Measurements from ENCODE around the gene GFAP. TPM values are rescaled to one million over a fixed set of nuclear protein-coding genes. Genes with fewer than 3 reads are reported as not detected.

The GFAP gene
- total and polyA plus RNA-seq, 4 experiments from 2014 or later: 0.16 TPM; not detected in 3

DNA sequence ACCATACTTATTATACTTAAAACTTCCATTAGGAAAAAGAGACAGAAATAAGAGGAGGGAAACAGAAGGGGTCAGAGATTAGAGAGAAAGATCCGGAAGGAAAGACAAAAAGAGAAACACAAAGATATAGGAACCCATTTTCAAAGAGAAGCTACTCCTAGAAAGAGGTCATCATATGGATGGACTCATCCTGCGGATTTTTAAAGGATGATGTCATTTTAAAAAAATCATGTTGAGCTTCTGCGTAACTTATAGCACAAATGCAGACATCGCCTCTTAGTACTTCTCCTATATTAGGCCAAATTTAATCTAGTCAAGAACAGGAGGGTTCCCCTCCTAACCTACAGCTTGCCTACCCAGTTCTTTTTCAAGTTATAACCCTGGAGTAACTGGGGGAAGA lies 34.2 kb downstream of the GFAP start:
- CTCF ChIA-PET (ENCODE audit: partially characterized antibody): interaction anchor here (0.8 to 1.7 kb wide), 7 partner anchors 8 to 141 kb away, joined by 3 to 6 read pairs (median 3); no protein-coding TSS in a partner anchor
- Mint-ChIP-seq H3K27ac (no peak overlapping the region), H3K4me3 (no peak overlapping the region), H3K9me3 (no peaks in the 10 kb centered on the region), H3K4me1 (peaks cover 0 to 7% (median 0%) of the 10 kb centered on the region in 4 donors), H3K27me3 (no peaks in the 10 kb centered on the region), H3K36me3 (peaks cover 62 to 76% of the 10 kb centered on the region in 2 donors)
- no peak for DNase-seq
- Histone ChIP-seq H3K4me3 (ENCODE audit: low read length in 2 of 2) (no peak overlapping the region), H3K27ac (ENCODE audit: low read depth, low read length) (no peak overlapping the region), H3K36me3 (ENCODE audit: insufficient read depth, low read length) (peaks cover 72% of the 10 kb centered on the region), H3K27me3 (ENCODE audit: insufficient read depth, low read length) (no peaks in the 10 kb centered on the region), H3K9me3 (ENCODE audit: control insufficient read depth in 1 of 2, low read length in 2 of 2) (no peaks in the 10 kb centered on the region), H3K4me1 (ENCODE audit: insufficient read depth, low read length) (no peaks in the 10 kb centered on the region)
- POLR2A ChIA-PET (ENCODE audit: partially characterized antibody): no interaction called here
- intact Hi-C loops (cut with micrococcal nuclease): no loop called here

DNA sequence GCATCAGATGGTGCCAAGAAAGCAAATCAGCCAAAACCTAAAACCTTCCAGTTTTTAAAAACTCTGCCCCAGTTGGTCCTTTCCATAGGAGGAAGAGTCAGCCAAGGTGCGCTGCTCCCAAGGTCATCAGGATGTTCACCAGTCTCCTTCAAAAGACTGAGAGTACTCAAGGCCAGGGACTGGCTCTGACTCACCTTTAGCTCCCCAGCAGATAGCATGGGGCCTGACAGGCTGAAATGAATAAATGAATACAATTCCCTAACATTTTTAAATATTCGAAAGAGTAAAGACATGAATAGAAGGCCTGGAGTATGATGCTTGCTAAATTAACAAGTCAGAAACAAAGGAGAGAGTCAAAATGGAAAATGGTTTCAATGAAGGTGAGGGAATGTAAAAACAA lies 35.2 kb downstream of the GFAP start:
- Mint-ChIP-seq H3K4me3 (no peak overlapping the region), H3K9me3 (no peaks in the 10 kb centered on the region), H3K27me3 (no peaks in the 10 kb centered on the region), H3K27ac (peak overlapping the region in 1 of 7 donors; percentile 20), H3K4me1 (peaks cover 0 to 7% (median 0%) of the 10 kb centered on the region in 4 donors), H3K36me3 (peaks cover 61 to 77% of the 10 kb centered on the region in 2 donors)
- Histone ChIP-seq H3K27ac (ENCODE audit: low read depth, low read length) (no peak overlapping the region), H3K36me3 (ENCODE audit: insufficient read depth, low read length) (peaks cover 70% of the 10 kb centered on the region), H3K9me3 (ENCODE audit: control insufficient read depth in 1 of 2, low read length in 2 of 2) (no peaks in the 10 kb centered on the region), H3K4me1 (ENCODE audit: insufficient read depth, low read length) (no peaks in the 10 kb centered on the region), H3K4me3 (ENCODE audit: low read length in 2 of 2) (no peak overlapping the region), H3K27me3 (ENCODE audit: insufficient read depth, low read length) (no peaks in the 10 kb centered on the region)
- intact Hi-C loops (cut with micrococcal nuclease): no loop called here
- CTCF ChIA-PET (ENCODE audit: partially characterized antibody): interaction anchor here (1.2 to 2.8 kb wide), 3 partner anchors 9 to 105 kb away, joined by 3 to 14 read pairs (median 12); no protein-coding TSS in a partner anchor
- no peak for DNase-seq
- POLR2A ChIA-PET (ENCODE audit: partially characterized antibody): no interaction called here

DNA sequence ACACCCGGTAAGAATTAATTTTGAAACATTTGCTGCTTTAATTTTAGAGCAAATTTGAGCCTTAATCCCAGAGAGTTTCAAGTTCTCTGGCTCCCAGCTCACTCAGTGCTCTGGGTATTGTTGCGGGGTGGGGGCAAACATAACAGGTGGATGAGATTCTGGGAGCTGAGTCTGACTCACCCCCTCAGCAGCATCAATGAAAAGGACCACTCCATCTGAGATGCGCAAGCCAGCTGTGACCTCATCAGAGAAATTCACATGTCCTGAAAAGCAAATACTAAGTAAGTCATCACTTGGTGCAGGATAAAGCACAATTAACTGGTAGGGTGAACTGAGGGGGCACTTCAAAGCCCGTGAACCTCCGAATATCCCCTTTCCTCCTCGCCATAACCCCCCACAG lies 35.9 kb downstream of the GFAP start:
- Mint-ChIP-seq H3K9me3 (no peaks in the 10 kb centered on the region), H3K27ac (peak overlapping the region in 1 of 7 donors; percentile 36), H3K4me1 (peaks cover 0 to 7% (median 0%) of the 10 kb centered on the region in 4 donors), H3K4me3 (no peak overlapping the region), H3K27me3 (no peaks in the 10 kb centered on the region), H3K36me3 (peaks cover 59 to 73% of the 10 kb centered on the region in 2 donors)
- H3K36me3 ChIP-seq (ENCODE audit: insufficient read depth, low read length): peaks cover 69% of the 10 kb centered on the region
- H3K9me3 ChIP-seq (ENCODE audit: control insufficient read depth in 1 of 2, low read length in 2 of 2): no peaks in the 10 kb centered on the region
- ChIA-PET CTCF (ENCODE audit: partially characterized antibody) (interaction anchor here (0.6 to 2.8 kb wide), 10 partner anchors 13 to 1887 kb away, joined by 3 to 14 read pairs (median 3); partner anchors contain the start of gene EFTUD2), POLR2A (ENCODE audit: partially characterized antibody) (interaction anchor here (0.8 to 1.5 kb wide), 3 partner anchors 19 to 105 kb away, joined by 3 read pairs; partner anchors contain the start of gene EFTUD2)
- no peaks in the 10 kb centered on the region for H3K27me3 ChIP-seq (ENCODE audit: insufficient read depth, low read length)
- DNase-seq: no peak
- intact Hi-C loops (cut with micrococcal nuclease): no loop called here
- H3K27ac ChIP-seq (ENCODE audit: low read depth, low read length): no peak overlapping the region
- H3K4me3 ChIP-seq (ENCODE audit: low read length in 2 of 2): no peak overlapping the region
- no peaks in the 10 kb centered on the region for H3K4me1 ChIP-seq (ENCODE audit: insufficient read depth, low read length)

DNA sequence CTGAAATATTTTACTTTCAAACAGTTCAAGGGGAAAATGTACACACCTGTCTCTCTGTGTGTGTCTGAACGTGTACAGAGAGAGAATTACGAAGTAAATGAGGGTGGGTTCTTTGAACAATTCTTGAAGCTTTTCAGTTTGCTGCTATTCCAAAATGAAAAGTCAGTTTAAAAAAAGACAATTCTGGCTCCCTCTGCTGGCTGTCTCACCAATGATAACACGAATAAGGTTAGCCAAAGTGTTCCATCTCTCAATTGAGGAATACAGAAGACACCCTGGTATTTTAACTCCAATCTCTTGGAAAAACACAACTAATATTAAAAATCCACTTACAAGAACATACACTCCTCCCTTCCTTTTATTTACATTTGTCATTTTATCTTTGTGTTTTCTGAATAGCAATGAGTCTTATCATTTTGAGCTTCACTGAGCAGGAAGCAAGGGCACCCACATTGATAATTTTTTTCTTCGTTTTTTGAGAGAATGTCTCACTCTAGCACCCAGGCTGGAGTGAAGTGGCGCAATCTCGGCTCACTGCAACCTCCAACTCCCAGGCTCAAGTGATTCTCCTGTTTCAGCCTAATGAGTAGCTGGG lies 36.6 kb downstream of the GFAP start:
- intact Hi-C loops (cut with micrococcal nuclease): loop anchor here (1.0 kb wide), 1 partner anchor 103 kb away; no protein-coding TSS in a partner anchor

DNA sequence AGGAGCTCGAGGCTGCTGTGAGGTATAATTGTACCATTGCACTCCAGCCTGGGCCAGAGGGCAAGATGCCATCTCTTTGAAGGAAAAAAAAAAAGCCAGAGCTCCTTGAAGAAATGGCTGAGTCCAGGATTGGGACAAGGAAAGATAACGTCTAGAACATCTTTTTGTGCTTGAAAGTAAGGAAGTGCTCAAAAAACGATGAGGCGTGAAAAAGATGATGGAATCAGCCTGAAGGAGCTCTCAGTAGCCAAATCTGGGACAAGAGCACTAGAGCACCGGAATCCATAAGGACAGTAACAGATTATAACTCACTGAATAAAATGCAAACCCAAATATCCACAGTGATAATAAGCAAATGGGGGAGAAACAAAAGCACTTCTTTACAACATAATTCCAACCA lies 38.2 kb downstream of the GFAP start:
- no peak overlapping the region for H3K4me3 ChIP-seq (ENCODE audit: low read length in 2 of 2)
- H3K4me1 ChIP-seq (ENCODE audit: insufficient read depth, low read length): no peaks in the 10 kb centered on the region
- H3K9me3 ChIP-seq (ENCODE audit: control insufficient read depth in 1 of 2, low read length in 2 of 2): no peaks in the 10 kb centered on the region
- Mint-ChIP-seq H3K4me1 (peaks cover 0 to 4% (median 0%) of the 10 kb centered on the region in 4 donors), H3K9me3 (no peaks in the 10 kb centered on the region), H3K27ac (no peak overlapping the region), H3K4me3 (no peak overlapping the region), H3K27me3 (no peaks in the 10 kb centered on the region), H3K36me3 (peaks cover 56 to 67% of the 10 kb centered on the region in 2 donors)
- CTCF ChIA-PET (ENCODE audit: partially characterized antibody): interaction anchor here (0.6 to 1.7 kb wide), 8 partner anchors 8 to 1866 kb away, joined by 3 to 4 read pairs (median 3); no protein-coding TSS in a partner anchor
- POLR2A ChIA-PET (ENCODE audit: partially characterized antibody): no interaction called here
- H3K36me3 ChIP-seq (ENCODE audit: insufficient read depth, low read length): peaks cover 68% of the 10 kb centered on the region
- DNase-seq: no peak
- H3K27ac ChIP-seq (ENCODE audit: low read depth, low read length): no peak overlapping the region
- intact Hi-C loops (cut with micrococcal nuclease): no loop called here
- H3K27me3 ChIP-seq (ENCODE audit: insufficient read depth, low read length): no peaks in the 10 kb centered on the region

More for the DNA sequence above, 36.6 kb downstream of the GFAP start:
- H3K27me3 ChIP-seq (ENCODE audit: insufficient read depth, low read length): no peaks in the 10 kb centered on the region
- peak in 2 of 5 donors; percentile 16 to 19 for DNase-seq
- Mint-ChIP-seq H3K27ac (peak overlapping the region in 1 of 7 donors; percentile 13), H3K4me3 (no peak overlapping the region), H3K4me1 (peaks cover 0 to 7% (median 0%) of the 10 kb centered on the region in 4 donors), H3K27me3 (no peaks in the 10 kb centered on the region), H3K36me3 (peaks cover 61 to 72% of the 10 kb centered on the region in 2 donors), H3K9me3 (no peaks in the 10 kb centered on the region)
- ChIA-PET POLR2A (ENCODE audit: partially characterized antibody) (interaction anchor here (0.8 to 1.5 kb wide), 3 partner anchors 20 to 104 kb away, joined by 3 read pairs; partner anchors contain the start of gene EFTUD2), CTCF (ENCODE audit: partially characterized antibody) (interaction anchor here (0.6 to 2.8 kb wide), 12 partner anchors 11 to 1887 kb away, joined by 3 to 14 read pairs (median 3); partner anchors contain the start of gene EFTUD2)
- no peaks in the 10 kb centered on the region for H3K9me3 ChIP-seq (ENCODE audit: control insufficient read depth in 1 of 2, low read length in 2 of 2)
- H3K4me1 ChIP-seq (ENCODE audit: insufficient read depth, low read length): no peaks in the 10 kb centered on the region
- no peak overlapping the region for H3K27ac ChIP-seq (ENCODE audit: low read depth, low read length)
- peaks cover 70% of the 10 kb centered on the region for H3K36me3 ChIP-seq (ENCODE audit: insufficient read depth, low read length)
- no peak overlapping the region for H3K4me3 ChIP-seq (ENCODE audit: low read length in 2 of 2)

DNA sequence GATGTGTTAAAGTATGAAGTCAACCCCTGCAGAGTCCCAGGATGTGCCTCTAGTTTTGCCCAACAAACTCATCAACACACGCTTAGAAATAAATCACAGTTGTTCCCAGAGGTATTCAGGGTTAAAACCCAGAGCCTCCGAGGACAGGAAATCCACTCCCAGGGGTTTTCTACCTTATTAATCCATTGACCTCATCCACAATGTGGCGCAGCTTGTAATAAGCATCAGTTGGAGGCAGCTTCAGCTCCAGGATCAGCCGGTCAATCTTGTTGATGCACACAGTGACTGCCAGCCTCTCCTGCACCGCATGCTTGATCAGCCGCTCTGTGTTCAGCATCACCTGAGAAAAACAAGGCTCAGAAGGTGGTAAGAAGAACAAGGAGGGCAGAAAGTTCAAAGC lies 39.5 kb downstream of the GFAP start:
- no peak overlapping the region for H3K27ac ChIP-seq (ENCODE audit: low read depth, low read length)
- H3K36me3 ChIP-seq (ENCODE audit: insufficient read depth, low read length): peaks cover 64% of the 10 kb centered on the region
- no peaks in the 10 kb centered on the region for H3K27me3 Mint-ChIP-seq
- no peaks in the 10 kb centered on the region for H3K9me3 ChIP-seq (ENCODE audit: control insufficient read depth in 1 of 2, low read length in 2 of 2)
- H3K4me1 ChIP-seq (ENCODE audit: insufficient read depth, low read length): no peaks in the 10 kb centered on the region
- H3K4me3 Mint-ChIP-seq: no peak overlapping the region
- intact Hi-C loops (cut with micrococcal nuclease): no loop called here
- POLR2A ChIA-PET (ENCODE audit: partially characterized antibody): no interaction called here
- H3K4me1 Mint-ChIP-seq: peaks cover 0 to 4% (median 0%) of the 10 kb centered on the region in 4 donors
- H3K36me3 Mint-ChIP-seq: peaks cover 59 to 67% of the 10 kb centered on the region in 2 donors
- H3K4me3 ChIP-seq (ENCODE audit: low read length in 2 of 2): no peak overlapping the region
- H3K9me3 Mint-ChIP-seq: no peaks in the 10 kb centered on the region
- CTCF ChIA-PET (ENCODE audit: partially characterized antibody): interaction anchor here (1.1 to 1.7 kb wide), 2 partner anchors 11 to 99 kb away, joined by 3 to 4 read pairs; no protein-coding TSS in a partner anchor
- H3K27me3 ChIP-seq (ENCODE audit: insufficient read depth, low read length): no peaks in the 10 kb centered on the region
- DNase-seq: no peak
- H3K27ac Mint-ChIP-seq: no peak overlapping the region

DNA sequence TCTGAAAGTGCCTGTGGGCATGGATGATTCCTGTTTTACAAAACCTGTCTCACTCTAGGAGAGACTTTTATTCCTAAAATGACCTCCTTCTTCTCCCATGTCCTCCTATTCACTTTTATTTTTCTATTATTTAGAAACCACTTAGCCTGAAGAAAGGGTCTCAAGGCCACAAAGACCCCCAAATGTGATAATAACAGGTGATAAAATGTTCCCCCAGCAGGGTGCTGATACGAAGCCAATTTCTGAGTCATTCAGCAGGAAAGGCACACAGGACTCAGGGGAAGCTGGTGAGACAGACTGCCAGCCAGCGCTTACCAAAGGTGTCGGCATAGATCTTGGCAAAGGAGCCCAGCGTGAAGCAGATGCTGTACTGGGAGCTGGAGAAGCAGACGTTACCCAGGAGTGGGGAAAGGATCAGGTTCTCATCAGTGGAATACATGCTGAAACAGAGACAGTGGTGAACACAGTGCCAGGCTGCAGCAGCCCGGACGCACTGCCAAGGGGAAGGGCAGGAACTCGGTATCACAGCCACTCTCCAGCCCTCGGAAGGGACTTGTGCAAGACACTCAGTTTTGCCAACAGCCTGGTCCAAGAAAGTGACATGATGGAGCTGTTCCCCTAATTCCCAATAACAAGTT lies 43.0 kb downstream of the GFAP start:
- Histone ChIP-seq H3K36me3 (ENCODE audit: insufficient read depth, low read length) (peaks cover 79% of the 10 kb centered on the region), H3K9me3 (ENCODE audit: control insufficient read depth in 1 of 2, low read length in 2 of 2) (no peaks in the 10 kb centered on the region), H3K4me1 (ENCODE audit: insufficient read depth, low read length) (no peaks in the 10 kb centered on the region), H3K27me3 (ENCODE audit: insufficient read depth, low read length) (no peaks in the 10 kb centered on the region), H3K4me3 (ENCODE audit: low read length in 2 of 2) (no peak overlapping the region), H3K27ac (ENCODE audit: low read depth, low read length) (no peak overlapping the region)
- DNase-seq: no peak
- ChIA-PET CTCF (ENCODE audit: partially characterized antibody) (interaction anchor here (0.7 kb wide), 1 partner anchor 9 kb away, joined by 4 read pairs; no protein-coding TSS in a partner anchor), POLR2A (ENCODE audit: partially characterized antibody) (no interaction called here)
- Mint-ChIP-seq H3K27me3 (no peaks in the 10 kb centered on the region), H3K4me3 (no peak overlapping the region), H3K9me3 (no peaks in the 10 kb centered on the region), H3K36me3 (peaks cover 64 to 73% of the 10 kb centered on the region in 2 donors), H3K27ac (peak overlapping the region in 1 of 7 donors; percentile 31), H3K4me1 (peaks cover 0 to 2% (median 0%) of the 10 kb centered on the region in 4 donors)
- intact Hi-C loops (cut with micrococcal nuclease): no loop called here
